Measurements from ENCODE around the gene TNK2. TPM values are rescaled to one million over a fixed set of nuclear protein-coding genes. Genes with fewer than 3 reads are reported as not detected.

Gene TNK2
- total and polyA plus RNA-seq, 12 donors, result 3.4 to 161 (median 24.7) TPM

DNA sequence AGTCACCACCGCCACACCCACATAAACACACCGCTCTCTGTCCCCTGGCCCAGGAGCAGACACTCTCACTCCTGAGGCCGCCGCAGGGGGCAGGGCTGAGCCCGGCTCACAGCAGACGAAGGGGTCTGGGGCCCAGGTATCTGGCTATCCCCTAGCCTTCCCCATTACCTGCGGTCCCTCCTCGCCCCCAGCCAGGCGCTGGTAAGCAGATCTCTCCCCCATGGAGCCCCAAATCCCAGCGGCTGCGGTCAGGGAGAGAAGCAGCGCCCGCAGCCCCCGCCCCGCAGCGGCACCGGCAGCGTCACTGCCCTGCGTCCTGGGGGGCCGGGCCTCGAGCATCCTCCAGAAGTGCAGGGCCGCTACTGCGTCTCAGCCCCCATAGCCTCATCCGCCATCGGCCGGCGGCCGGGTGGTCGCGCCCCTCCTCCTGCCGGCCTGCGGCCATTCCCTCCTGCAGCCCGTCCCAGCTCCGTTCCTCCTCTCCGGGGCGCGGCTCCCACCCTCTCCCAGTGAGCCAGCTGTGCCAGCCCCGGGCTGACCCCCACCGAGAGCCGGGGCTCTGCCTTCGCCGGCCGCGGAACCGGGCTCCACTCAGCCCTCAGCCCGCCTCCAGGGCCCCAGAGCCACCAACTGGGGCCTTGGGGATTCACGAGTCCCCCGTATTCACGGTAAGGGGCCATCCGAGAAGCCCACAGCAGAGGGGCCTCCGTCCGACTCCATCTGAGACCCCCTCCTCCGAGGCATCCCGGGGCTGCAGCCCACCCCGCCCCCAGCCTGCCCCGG is 13.1 kb downstream of the TNK2 start:
- no peaks in the 10 kb centered on the region for H3K27me3 ChIP-seq
- no peak for TF ChIP-seq POLR2A (IDR thresholded peaks at IDR 0.05)
- TF ChIP-seq, protein P1, sequence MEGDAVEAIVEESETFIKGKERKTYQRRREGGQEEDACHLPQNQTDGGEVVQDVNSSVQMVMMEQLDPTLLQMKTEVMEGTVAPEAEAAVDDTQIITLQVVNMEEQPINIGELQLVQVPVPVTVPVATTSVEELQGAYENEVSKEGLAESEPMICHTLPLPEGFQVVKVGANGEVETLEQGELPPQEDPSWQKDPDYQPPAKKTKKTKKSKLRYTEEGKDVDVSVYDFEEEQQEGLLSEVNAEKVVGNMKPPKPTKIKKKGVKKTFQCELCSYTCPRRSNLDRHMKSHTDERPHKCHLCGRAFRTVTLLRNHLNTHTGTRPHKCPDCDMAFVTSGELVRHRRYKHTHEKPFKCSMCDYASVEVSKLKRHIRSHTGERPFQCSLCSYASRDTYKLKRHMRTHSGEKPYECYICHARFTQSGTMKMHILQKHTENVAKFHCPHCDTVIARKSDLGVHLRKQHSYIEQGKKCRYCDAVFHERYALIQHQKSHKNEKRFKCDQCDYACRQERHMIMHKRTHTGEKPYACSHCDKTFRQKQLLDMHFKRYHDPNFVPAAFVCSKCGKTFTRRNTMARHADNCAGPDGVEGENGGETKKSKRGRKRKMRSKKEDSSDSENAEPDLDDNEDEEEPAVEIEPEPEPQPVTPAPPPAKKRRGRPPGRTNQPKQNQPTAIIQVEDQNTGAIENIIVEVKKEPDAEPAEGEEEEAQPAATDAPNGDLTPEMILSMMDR (IDR thresholded peaks at IDR 0.05), result no peak
- no peaks in the 10 kb centered on the region for H3K36me3 ChIP-seq (replicated peaks in 1 of 2)
- intact Hi-C loops (cut with DNase I), result loop anchor here in 1 of 2 donors (2.0 kb wide), 1 partner anchor 32 kb away; no protein-coding TSS in a partner anchor
- peak overlapping the region in 2 of 4 donors; percentile 23 to 72 for H3K4me3 ChIP-seq
- WGBS, 4 donors, result 0 to 1% (median 0%) methylated on average over 4 to 56 of the region's 56 CpGs
- H3K4me1 ChIP-seq (replicated peaks in 1 of 2), result peaks cover 24 to 46% of the 10 kb centered on the region in 2 donors
- H3K27ac ChIP-seq, result peak overlapping the region in 4 of 5 donors; percentile 62 to 91 (median 86)
- H3K9me3 ChIP-seq (replicated peaks in 1 of 3), result no peaks in the 10 kb centered on the region
- DNase-seq, result peak in 5 of 7 donors; percentile 27 to 74 (median 40)

DNA sequence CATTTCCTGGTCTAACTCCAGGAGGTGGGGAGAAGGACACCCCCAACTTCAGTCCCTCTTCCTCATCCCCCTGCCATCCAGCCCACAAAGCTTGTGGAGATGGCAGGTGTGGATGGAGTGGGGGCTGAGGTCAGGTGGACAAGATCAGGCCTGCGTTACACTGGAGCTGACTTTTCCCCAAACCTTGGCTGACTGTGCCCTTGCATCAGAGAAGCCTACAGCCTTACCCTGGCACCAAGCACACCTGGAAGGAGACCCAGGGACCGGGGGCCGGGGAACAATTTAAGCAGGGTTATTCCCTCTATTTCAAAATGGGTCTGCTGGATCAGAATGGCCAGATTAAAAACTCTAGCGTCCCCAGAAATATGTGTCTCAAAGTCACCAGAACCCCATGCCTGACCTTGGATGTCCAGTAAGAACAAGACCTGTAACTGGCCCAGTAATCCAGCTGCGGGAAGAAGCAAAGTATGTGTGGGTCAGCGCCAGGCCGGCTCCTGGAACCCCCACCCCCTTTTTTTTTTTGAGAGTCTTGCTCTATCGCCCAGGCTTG is 14.4 kb downstream of the TNK2 start:
- Histone ChIP-seq H3K4me1 (replicated peaks in 1 of 2) (peaks cover 24 to 46% of the 10 kb centered on the region in 2 donors), H3K36me3 (replicated peaks in 1 of 2) (no peaks in the 10 kb centered on the region), H3K9me3 (replicated peaks in 1 of 3) (no peaks in the 10 kb centered on the region), H3K27ac (peak overlapping the region in 1 of 5 donors; percentile 91), H3K27me3 (no peaks in the 10 kb centered on the region), H3K4me3 (peak overlapping the region in 1 of 4 donors; percentile 72)
- WGBS, 4 donors, result 86 to 89% (median 87%) methylated on average over 6 to 8 of the region's 8 CpGs
- intact Hi-C loops (cut with DNase I), result loop anchor here (2.0 kb wide), 2 partner anchors 29 to 31 kb away; no protein-coding TSS in a partner anchor
- no peak for DNase-seq
- TF ChIP-seq POLR2A (IDR thresholded peaks at IDR 0.05), result no peak
- TF ChIP-seq, protein P1 (IDR thresholded peaks at IDR 0.05), result no peak

DNA sequence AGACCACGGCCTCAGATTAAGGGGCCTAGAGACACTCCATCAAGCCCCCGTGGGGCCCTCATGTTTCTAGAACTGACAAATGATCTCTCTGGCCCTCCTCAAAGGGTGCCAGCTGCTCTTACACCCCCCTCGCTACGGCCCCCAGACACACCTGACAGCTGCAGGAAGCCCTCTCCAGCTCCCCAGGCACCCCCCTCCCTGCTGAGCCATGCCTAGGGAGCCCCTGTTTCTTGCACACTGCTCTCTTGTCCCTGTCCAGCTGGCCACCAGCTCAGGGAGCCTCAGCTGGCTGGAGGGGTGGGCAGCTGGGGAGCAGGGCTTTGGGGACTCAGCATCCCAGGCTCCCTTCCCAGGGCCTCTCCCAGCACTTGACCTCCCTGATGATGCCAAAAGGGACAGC is 14.8 kb downstream of the TNK2 start:
- Histone ChIP-seq H3K4me1 (replicated peaks in 1 of 2) (peaks cover 24 to 46% of the 10 kb centered on the region in 2 donors), H3K4me3 (no peak overlapping the region), H3K27ac (peak overlapping the region in 1 of 5 donors; percentile 91), H3K27me3 (no peaks in the 10 kb centered on the region), H3K36me3 (replicated peaks in 1 of 2) (no peaks in the 10 kb centered on the region), H3K9me3 (replicated peaks in 1 of 3) (no peaks in the 10 kb centered on the region)
- 57 to 77% (median 71%) methylated on average over 2 to 4 of the region's 4 CpGs for WGBS, 4 donors
- DNase-seq, result no peak
- TF ChIP-seq POLR2A (IDR thresholded peaks at IDR 0.05), result no peak
- intact Hi-C loops (cut with DNase I), result loop anchor here in 1 of 2 donors (2.0 kb wide), 1 partner anchor 29 kb away; no protein-coding TSS in a partner anchor

DNA sequence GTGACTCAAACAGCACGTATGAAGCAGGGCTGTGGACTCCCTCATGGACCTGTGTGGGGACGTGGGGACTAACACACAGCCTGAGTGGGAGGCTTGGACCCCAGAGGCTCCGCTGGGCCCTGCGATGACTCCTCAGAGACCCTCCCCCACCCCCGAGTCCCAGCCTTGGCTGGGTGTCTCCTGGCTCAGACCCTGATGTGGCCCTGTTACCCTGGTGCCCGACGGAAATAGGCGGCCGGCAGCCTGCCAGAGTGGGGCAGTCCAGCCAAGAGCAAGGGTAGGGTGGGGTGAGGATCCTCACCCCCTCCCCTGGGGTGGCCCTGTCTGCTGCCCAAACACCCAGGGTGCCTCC is 15.3 kb downstream of the TNK2 start:
- TF ChIP-seq POLR2A (IDR thresholded peaks at IDR 0.05), result peak in 1 of 2 donors; percentile 4
- TF ChIP-seq, protein P1 (IDR thresholded peaks at IDR 0.05), result no peak
- peak overlapping the region in 2 of 5 donors; percentile 26 to 91 for H3K27ac ChIP-seq
- H3K4me3 ChIP-seq, result no peak overlapping the region
- peaks cover 24 to 46% of the 10 kb centered on the region in 2 donors for H3K4me1 ChIP-seq (replicated peaks in 1 of 2)
- intact Hi-C loops (cut with DNase I), result loop anchor here in 1 of 2 donors (2.0 kb wide), 1 partner anchor 28 kb away; no protein-coding TSS in a partner anchor
- H3K36me3 ChIP-seq (replicated peaks in 1 of 2), result peaks cover 0 to 3% of the 10 kb centered on the region in 2 donors
- no peaks in the 10 kb centered on the region for H3K27me3 ChIP-seq
- no peaks in the 10 kb centered on the region for H3K9me3 ChIP-seq (replicated peaks in 1 of 3)
- DNase-seq, result no peak
- WGBS, 4 donors, result 23 to 60% (median 28%) methylated on average over 2 to 9 of the region's 9 CpGs; no CpG with 5 or more reads in 1 of the 4 donors

Data from adrenal gland (tissue), 12 donors.